Uterus (tissue), 2 donors: ENCODE measurements around the gene EPB41L2.

ENCODE experiments used
- CTCF ChIP-seq, 4 experiments: fragments of 200-600 bp in 2 of 4; fragments of 450-650 bp in 2 of 4; sonication (generic) in 2 of 4; IDR thresholded peaks; one replicate each; pipeline ENCODE4 v1.5.1; 2016 to 2019; ENCODE audit warnings: antibody characterized with exemption in 4 of 4, mild to moderate bottlenecking in 2 of 4, moderate library complexity in 1 of 4
- POLR2A ChIP-seq, 2 donors: fragments of 450-650 bp; IDR thresholded peaks; one replicate each; pipeline ENCODE4 v1.6.1; 2016; ENCODE audit warnings: antibody characterized with exemption in 2 of 2, mild to moderate bottlenecking in 1 of 2, moderate library complexity in 1 of 2

DNA sequence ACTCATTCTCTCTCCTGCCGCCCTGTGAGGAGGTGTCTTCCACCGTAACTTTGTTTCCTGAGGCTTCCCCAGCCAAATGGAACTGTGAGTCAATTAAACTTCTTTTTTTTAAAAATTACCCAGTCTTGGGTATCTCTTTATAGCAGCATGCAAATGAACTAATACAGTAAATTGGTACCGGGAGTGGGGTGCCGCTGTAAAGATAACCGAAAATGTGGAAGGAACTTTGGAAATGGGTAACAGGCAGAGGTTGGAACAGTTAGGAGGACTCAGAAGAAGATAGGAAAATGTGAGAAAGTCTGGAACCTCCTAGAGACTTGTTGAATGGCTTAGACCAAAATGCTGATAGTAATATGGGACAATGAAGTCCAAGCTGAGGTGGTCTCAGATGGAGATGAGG lies 55.8 kb downstream of the EPB41L2 start:
- TF ChIP-seq CTCF (IDR thresholded peaks at IDR 0.05) = no peak
- TF ChIP-seq POLR2A (IDR thresholded peaks at IDR 0.05) = no peak
